A549 treated with ZK216348 at 1 μM for 4 hours (cell line): ENCODE data around the gene COL9A2. TPM values are rescaled to one million over a fixed set of nuclear protein-coding genes. Genes with fewer than 3 reads are reported as not detected.

Experiments
- total RNA-seq: library from RNA; stranded (reverse); fragments of 200-300 nt; extraction: Qiagen RNA extraction; gene quantifications from 5 replicates; pipeline ENCODE4 v1.2.3, GENCODE V29; 2022; ENCODE audit warnings: low read depth

COL9A2 gene
- total RNA-seq = 0.23 to 0.48 TPM (median 0.24 TPM) in 3 of 5 replicates, not detected in the others

DNA sequence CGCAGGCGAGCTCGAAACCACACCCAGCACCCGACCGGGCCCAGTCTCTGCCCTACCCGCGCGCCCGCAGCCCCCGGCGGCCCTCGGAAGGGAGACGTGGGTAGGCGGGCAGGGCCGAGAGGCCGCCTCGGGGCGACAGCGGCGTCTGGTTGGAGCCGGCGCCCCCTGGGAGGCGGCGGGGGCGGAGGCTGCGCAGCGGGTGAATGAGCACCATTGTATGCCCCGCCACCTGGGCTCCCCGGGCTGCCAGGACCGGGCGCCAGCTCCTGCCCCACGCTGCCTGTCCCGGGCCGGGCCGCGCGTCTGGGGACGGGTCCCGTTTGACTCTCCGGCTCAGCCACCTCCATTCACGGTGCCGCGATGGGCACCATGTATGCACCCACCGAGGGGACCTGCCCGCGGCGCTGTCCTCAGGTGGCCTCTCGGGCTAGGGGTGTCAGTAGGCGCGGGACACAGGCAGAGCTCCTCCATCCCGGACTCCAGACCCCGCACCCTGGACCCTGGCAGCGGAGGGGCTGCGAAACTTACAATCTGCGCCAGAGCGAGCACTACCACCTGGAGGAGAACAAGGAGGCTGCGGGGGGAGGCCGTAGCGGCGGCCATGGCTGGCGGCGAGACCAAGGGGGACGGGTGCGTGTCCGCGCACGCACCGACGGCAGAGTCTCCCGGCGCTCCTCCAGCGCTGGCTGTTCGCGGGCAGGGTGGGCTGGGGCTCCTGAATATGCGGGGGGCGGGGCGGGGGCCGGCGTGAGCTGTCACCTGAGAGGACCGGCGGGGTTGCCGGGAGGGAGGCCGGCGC is at the start of gene COL9A2:
Gene COL9A2 (minus strand): TSS at position 692 of the 799 bp plus-strand sequence. CDS start 89 bp downstream, at position 603.

DNA sequence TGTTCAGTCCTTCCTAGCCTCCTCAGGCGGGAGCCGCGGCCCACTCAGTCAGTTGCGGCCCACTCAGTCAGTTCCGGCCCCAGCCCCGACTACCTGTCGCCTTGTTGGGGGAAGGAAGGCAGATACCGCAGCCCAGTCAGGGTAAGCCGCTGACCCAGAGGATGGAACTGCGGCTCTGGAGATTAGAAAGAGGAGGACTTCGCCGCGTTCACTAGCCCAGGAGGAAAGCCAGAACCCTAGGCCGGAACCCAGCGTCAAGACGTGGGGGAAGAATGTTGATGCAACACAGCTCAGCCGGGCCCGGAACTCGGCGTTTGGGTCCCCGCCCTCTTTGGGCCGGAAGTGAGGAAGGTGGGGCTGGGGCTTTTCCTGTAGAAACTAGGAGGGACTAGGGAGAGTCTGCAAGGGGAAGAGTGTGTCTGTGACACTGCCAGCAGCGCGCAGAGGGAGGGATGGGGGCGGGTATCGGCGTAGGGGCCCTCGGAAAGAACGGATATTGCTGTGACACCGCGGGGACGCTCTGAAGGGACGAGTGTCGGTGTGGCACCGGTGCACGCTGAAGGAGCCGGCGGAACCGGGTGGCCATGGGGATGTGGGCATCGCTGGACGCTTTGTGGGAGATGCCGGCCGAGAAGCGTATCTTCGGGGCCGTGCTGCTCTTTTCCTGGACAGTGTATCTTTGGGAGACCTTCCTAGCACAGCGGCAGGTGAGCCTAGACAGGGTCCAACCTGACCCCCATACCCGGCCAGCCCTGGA is 59.2 kb downstream of the COL9A2 start, which contains the start of gene ZMPSTE24:
Gene ZMPSTE24 (plus strand): TSS at position 549 of the 757 bp plus-strand sequence. CDS start 36 bp downstream, at position 585.

Other genes with a start within 250 kb of the COL9A2 start
- gene PPT1, start 220.0 kb downstream of the COL9A2 start, total RNA-seq = 62.5 to 82.0 TPM (median 64.9 TPM) in 5 replicates
- gene RLF, start 155.9 kb downstream of the COL9A2 start, total RNA-seq = 4.0 to 6.7 TPM (median 5.4 TPM) in 5 replicates
- not detected in 5 replicates for gene TMCO2, start 69.3 kb downstream of the COL9A2 start, total RNA-seq
- 20.4 to 42.8 TPM (median 36.6 TPM) in 5 replicates for gene ZMPSTE24, start 59.0 kb downstream of the COL9A2 start, total RNA-seq
- 9.4 to 12.3 TPM (median 9.7 TPM) in 5 replicates for gene SMAP2, start 56.4 kb upstream of the COL9A2 start, total RNA-seq
- gene ZFP69B, start 133.2 kb upstream of the COL9A2 start, total RNA-seq = 1.5 to 3.0 TPM (median 1.8 TPM) in 5 replicates
- gene ZFP69, start 160.0 kb upstream of the COL9A2 start, total RNA-seq = not detected in 5 replicates
- gene EXO5, start 191.5 kb upstream of the COL9A2 start, total RNA-seq = 3.2 to 5.1 TPM (median 4.0 TPM) in 5 replicates
- gene ZNF684, start 214.4 kb upstream of the COL9A2 start, total RNA-seq = 1.5 to 3.2 TPM (median 2.2 TPM) in 5 replicates